ENCODE measurements around the gene GUCY2F.

The GUCY2F gene

DNA sequence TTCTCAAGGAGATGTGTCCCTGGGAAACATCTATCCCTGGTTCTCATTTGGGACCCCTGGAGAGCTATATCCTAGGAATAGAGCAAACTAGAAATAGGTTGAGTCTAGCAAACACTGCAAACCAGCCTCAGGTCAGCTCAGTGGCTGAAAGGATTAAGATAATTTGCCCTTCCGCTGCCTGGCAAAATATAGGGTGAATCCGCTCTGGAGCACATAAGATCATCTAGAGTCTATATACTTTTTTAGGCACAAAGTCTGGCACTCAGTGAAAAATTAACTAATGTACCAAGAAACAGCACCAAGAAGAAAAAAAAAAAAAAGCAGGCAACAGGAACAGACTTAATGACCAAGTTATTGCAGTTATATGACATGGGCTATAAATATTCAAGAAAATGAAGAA, 7.3 kb upstream of the GUCY2F start:
- TF ChIP-seq, protein P1, sequence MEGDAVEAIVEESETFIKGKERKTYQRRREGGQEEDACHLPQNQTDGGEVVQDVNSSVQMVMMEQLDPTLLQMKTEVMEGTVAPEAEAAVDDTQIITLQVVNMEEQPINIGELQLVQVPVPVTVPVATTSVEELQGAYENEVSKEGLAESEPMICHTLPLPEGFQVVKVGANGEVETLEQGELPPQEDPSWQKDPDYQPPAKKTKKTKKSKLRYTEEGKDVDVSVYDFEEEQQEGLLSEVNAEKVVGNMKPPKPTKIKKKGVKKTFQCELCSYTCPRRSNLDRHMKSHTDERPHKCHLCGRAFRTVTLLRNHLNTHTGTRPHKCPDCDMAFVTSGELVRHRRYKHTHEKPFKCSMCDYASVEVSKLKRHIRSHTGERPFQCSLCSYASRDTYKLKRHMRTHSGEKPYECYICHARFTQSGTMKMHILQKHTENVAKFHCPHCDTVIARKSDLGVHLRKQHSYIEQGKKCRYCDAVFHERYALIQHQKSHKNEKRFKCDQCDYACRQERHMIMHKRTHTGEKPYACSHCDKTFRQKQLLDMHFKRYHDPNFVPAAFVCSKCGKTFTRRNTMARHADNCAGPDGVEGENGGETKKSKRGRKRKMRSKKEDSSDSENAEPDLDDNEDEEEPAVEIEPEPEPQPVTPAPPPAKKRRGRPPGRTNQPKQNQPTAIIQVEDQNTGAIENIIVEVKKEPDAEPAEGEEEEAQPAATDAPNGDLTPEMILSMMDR (IDR thresholded peaks at IDR 0.05; ENCODE audit: unreplicated experiment in 3 of 3): no peak
- no peak overlapping the region for H3K4me3 Mint-ChIP-seq
- H3K27me3 Mint-ChIP-seq (ENCODE audit: low read depth): no peaks in the 10 kb centered on the region
- H3K36me3 Mint-ChIP-seq (ENCODE audit: low read depth): no peaks in the 10 kb centered on the region
- no peak overlapping the region for H3K27ac Mint-ChIP-seq
- H3K9me3 Mint-ChIP-seq: no peaks in the 10 kb centered on the region
- no peaks in the 10 kb centered on the region for H3K4me1 Mint-ChIP-seq

GRCh38 chrX:109487640-109488039, 5.8 kb upstream of the GUCY2F start:
- TF ChIP-seq, protein P1 (IDR thresholded peaks at IDR 0.05; ENCODE audit: unreplicated experiment in 3 of 3): no peak
- no peaks in the 10 kb centered on the region for H3K4me1 Mint-ChIP-seq
- no peaks in the 10 kb centered on the region for H3K9me3 Mint-ChIP-seq
- H3K27ac Mint-ChIP-seq: no peak overlapping the region
- no peaks in the 10 kb centered on the region for H3K27me3 Mint-ChIP-seq (ENCODE audit: low read depth)
- H3K4me3 Mint-ChIP-seq: no peak overlapping the region
- H3K36me3 Mint-ChIP-seq (ENCODE audit: low read depth): no peaks in the 10 kb centered on the region

- Mint-ChIP-seq H3K27me3 (ENCODE audit: low read depth) (no peaks in the 10 kb centered on the region), H3K4me1 (no peaks in the 10 kb centered on the region), H3K27ac (no peak overlapping the region), H3K36me3 (ENCODE audit: low read depth) (no peaks in the 10 kb centered on the region), H3K9me3 (no peaks in the 10 kb centered on the region), H3K4me3 (no peak overlapping the region)
- TF ChIP-seq, protein P1 (IDR thresholded peaks at IDR 0.05; ENCODE audit: unreplicated experiment in 3 of 3): peak; percentile 99 to 100 (median 100)
Observed at GRCh38 chrX:109485470-109486340, 3.8 kb upstream of the GUCY2F start.

GRCh38 chrX:109484886-109485285, 3.0 kb upstream of the GUCY2F start:
- H3K4me3 Mint-ChIP-seq: no peak overlapping the region
- no peaks in the 10 kb centered on the region for H3K4me1 Mint-ChIP-seq
- H3K9me3 Mint-ChIP-seq: no peaks in the 10 kb centered on the region
- no peaks in the 10 kb centered on the region for H3K27me3 Mint-ChIP-seq (ENCODE audit: low read depth)
- no peaks in the 10 kb centered on the region for H3K36me3 Mint-ChIP-seq (ENCODE audit: low read depth)
- H3K27ac Mint-ChIP-seq: no peak overlapping the region
- TF ChIP-seq, protein P1 (IDR thresholded peaks at IDR 0.05; ENCODE audit: unreplicated experiment in 3 of 3): no peak

- TF ChIP-seq, protein P1 (IDR thresholded peaks at IDR 0.05; ENCODE audit: unreplicated experiment in 3 of 3): peak; percentile 75 to 82 (median 80)
- Mint-ChIP-seq H3K36me3 (ENCODE audit: low read depth) (no peaks in the 10 kb centered on the region), H3K27ac (no peak overlapping the region), H3K4me1 (peaks cover 12% of the 10 kb centered on the region), H3K4me3 (no peak overlapping the region), H3K27me3 (ENCODE audit: low read depth) (no peaks in the 10 kb centered on the region), H3K9me3 (no peaks in the 10 kb centered on the region)
Observed at GRCh38 chrX:109475174-109475891, 6.6 kb downstream of the GUCY2F start.
